Esophagus squamous epithelium (tissue), 4 donors: Measurements from ENCODE around the gene FBXO41.

Source experiments
- CTCF ChIP-seq, 6 experiments: fragments of 450-650 bp in 4 of 6; fragments of 200-600 bp in 2 of 6; sonication (generic) in 2 of 6; IDR thresholded peaks; one replicate each; pipeline ENCODE4 v1.5.1; 2016 to 2019; ENCODE audit warnings: antibody characterized with exemption in 6 of 6, mild to moderate bottlenecking in 4 of 6, moderate library complexity in 4 of 6
- POLR2A ChIP-seq, 4 donors: fragments of 450-650 bp; IDR thresholded peaks; one replicate each; pipeline ENCODE4 v1.6.1; 2017; ENCODE audit warnings: antibody characterized with exemption in 4 of 4, mild to moderate bottlenecking in 4 of 4, moderate library complexity in 3 of 4

DNA sequence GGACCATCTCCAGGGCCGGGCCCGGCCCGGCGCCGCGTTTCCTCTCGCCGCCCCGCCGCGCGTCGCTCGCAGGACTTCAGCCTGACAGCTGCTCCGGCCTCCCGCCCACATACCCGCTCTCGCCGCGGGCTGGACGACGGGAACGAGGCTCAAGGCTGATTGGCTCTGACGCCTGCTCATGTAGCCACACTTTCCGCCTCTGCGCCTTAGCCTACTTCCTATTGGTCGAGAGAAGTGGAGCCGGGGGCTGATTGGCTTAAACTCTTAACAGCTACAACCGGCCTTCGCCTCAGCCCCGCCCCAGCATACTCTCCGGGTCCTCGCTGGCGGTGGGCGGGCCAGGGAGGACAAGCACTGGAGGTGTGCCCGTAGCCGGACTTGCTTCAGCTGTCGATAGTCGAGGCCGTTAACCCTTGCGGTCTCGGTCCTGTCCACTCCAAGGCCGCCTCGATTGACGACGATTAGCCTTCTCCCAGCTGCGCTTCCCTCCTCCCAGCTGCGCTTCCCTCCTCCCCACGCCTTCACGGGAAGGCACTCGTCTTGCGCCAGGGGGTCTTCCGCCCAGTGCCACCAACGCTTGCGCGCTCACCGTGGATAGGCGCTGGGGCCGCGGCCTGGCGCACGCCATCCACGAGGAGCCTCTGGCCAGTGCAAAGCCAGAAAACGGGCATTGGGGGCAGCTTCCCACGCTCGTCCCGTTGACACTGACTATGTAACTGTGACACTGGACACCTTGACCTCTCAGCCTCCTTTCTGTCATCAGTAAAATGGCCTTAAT is 50.9 kb downstream of the FBXO41 start, which contains the start of gene PRADC1:
- TF ChIP-seq POLR2A (IDR thresholded peaks at IDR 0.05) (peak in 2 of 4 donors; percentile 28 to 58), CTCF (IDR thresholded peaks at IDR 0.05) (no peak)
